CD14-positive monocyte (primary cell): Measurements from ENCODE around the gene SMYD3. TPM values are rescaled to one million over a fixed set of nuclear protein-coding genes. Genes with fewer than 3 reads are reported as not detected.
"Not testable (repeated sequence)": the region's sequence is repeated elsewhere in the genome, so short reads cannot be mapped to it uniquely, and the experiment has no call there.

ENCODE experiments used
- DNase-seq, 3 donors: peaks; one replicate each; pipeline ENCODE4 v3.0.0-alpha.2; 2011 to 2022
- H2AFZ ChIP-seq: 2 replicates; pipeline ENCODE4 v1.6.0; 2012; ENCODE audit warnings: mild to moderate bottlenecking, low read depth, low read length, inconsistent platforms; ENCODE audit not compliant: insufficient read depth, poor library complexity, severe bottlenecking
- H3K27ac ChIP-seq, 2 donors: 1 replicate in 1 of 2; 2 replicates in 1 of 2; pipeline ENCODE4 v1.5.1; 2012 to 2013; ENCODE audit warnings: low read length in 2 of 2, control low read depth in 1 of 2, inconsistent platforms in 1 of 2, low read depth in 1 of 2, mild to moderate bottlenecking in 1 of 2
- H3K27me3 ChIP-seq, 2 donors: one replicate each; pipeline versions ENCODE4 v1.6.0 to v1.6.1; 2011 to 2013; ENCODE audit warnings: low read length in 2 of 2; ENCODE audit not compliant: control insufficient read depth in 2 of 2, insufficient read depth in 2 of 2
- H3K36me3 ChIP-seq, 2 donors: replicated peaks in 1 of 2; 1 replicate in 1 of 2; 2 replicates in 1 of 2; pipeline versions ENCODE4 v1.5.1 to v1.6.1; 2012 to 2013; ENCODE audit warnings: low read length in 2 of 2, control low read depth in 1 of 2, inconsistent platforms in 1 of 2, mild to moderate bottlenecking in 1 of 2; ENCODE audit not compliant: insufficient read depth in 2 of 2, control insufficient read depth in 1 of 2
- H3K4me1 ChIP-seq, 2 donors: 1 replicate in 1 of 2; 2 replicates in 1 of 2; pipeline versions ENCODE4 v1.5.1 to v1.6.1; 2012 to 2013; ENCODE audit warnings: low read length in 2 of 2, control low read depth in 1 of 2, inconsistent platforms in 1 of 2, mild to moderate bottlenecking in 1 of 2, moderate library complexity in 1 of 2; ENCODE audit not compliant: insufficient read depth in 2 of 2, control insufficient read depth in 1 of 2
- H3K4me2 ChIP-seq: replicated peaks from 2 replicates; pipeline ENCODE3; 2012; ENCODE audit warnings: low read length, moderate library complexity, mild to moderate bottlenecking; ENCODE audit not compliant: poor library complexity, severe bottlenecking; ENCODE audit errors: extremely low read depth
- H3K4me3 ChIP-seq, 3 experiments: fragments of 200-600 bp in 1 of 3; sonication (generic) in 1 of 3; replicated peaks in 1 of 3; 1 replicate in 2 of 3; 2 replicates in 1 of 3; pipeline ENCODE4 v1.5.1; 2011 to 2013; ENCODE audit warnings: low read length in 3 of 3, mild to moderate bottlenecking in 3 of 3, control low read depth in 2 of 3, low read depth in 2 of 3, inconsistent platforms in 1 of 3, moderate library complexity in 1 of 3
- H3K79me2 ChIP-seq: 2 replicates; pipeline ENCODE4 v1.6.0; 2012; ENCODE audit warnings: mild to moderate bottlenecking, control low read depth, inconsistent platforms, low read length, moderate library complexity; ENCODE audit not compliant: insufficient read depth
- H3K9ac ChIP-seq: 2 replicates; pipeline ENCODE4 v1.6.0; 2017; ENCODE audit warnings: low read length, mild to moderate bottlenecking; ENCODE audit not compliant: insufficient read depth, poor library complexity, severe bottlenecking
- H3K9me3 ChIP-seq, 2 donors: replicated peaks in 1 of 2; 1 replicate in 1 of 2; 2 replicates in 1 of 2; pipeline versions ENCODE4 v1.5.1 to v1.6.1; 2012 to 2013; ENCODE audit warnings: low read length in 2 of 2, control low read depth in 1 of 2; ENCODE audit not compliant: control insufficient read depth in 1 of 2, insufficient read depth in 1 of 2
- H4K20me1 ChIP-seq: 2 replicates; pipeline ENCODE4 v1.6.0; 2012; ENCODE audit warnings: mild to moderate bottlenecking, low read length, control low read depth, moderate library complexity; ENCODE audit not compliant: insufficient read depth
- H3K27ac Mint-ChIP-seq, 7 donors: one replicate each; pipeline ENCODE4 v1.8.0; 2020; ENCODE audit warnings: mild to moderate bottlenecking in 7 of 7, mixed read lengths in 7 of 7, moderate library complexity in 6 of 7, inconsistent platforms in 2 of 7
- H3K27me3 Mint-ChIP-seq, 3 donors: one replicate each; pipeline ENCODE4 v1.8.0; 2021 to 2022; ENCODE audit warnings: low read depth in 3 of 3, mild to moderate bottlenecking in 3 of 3, mixed read lengths in 3 of 3, moderate library complexity in 3 of 3, inconsistent platforms in 1 of 3
- H3K36me3 Mint-ChIP-seq, 2 donors: one replicate each; pipeline ENCODE4 v1.8.0; 2020; ENCODE audit warnings: mixed read lengths in 2 of 2, inconsistent platforms in 1 of 2, mild to moderate bottlenecking in 1 of 2
- H3K4me1 Mint-ChIP-seq: one replicate; pipeline ENCODE4 v1.8.0; 2020; ENCODE audit warnings: mild to moderate bottlenecking, mixed read lengths
- H3K4me3 Mint-ChIP-seq, 2 donors: one replicate each; pipeline ENCODE4 v1.8.0; 2020; ENCODE audit warnings: mild to moderate bottlenecking in 2 of 2, mixed read lengths in 2 of 2, moderate library complexity in 1 of 2
- H3K9me3 Mint-ChIP-seq, 7 donors: one replicate each; pipeline ENCODE4 v1.8.0; 2020 to 2022; ENCODE audit warnings: mixed read lengths in 7 of 7, mild to moderate bottlenecking in 6 of 7, moderate library complexity in 6 of 7, inconsistent platforms in 2 of 7
- WGBS: methylation state at CpG from one replicate; pipeline ENCODE4 v1.1.5; 2013; ENCODE audit warnings: missing lambda C conversion rate; ENCODE audit not compliant: insufficient coverage; 5-methylcytosine and 5-hydroxymethylcytosine counted together
- intact Hi-C, 2 donors: fragments of 100-400 bp; cut with micrococcal nuclease; formaldehyde crosslinking; loops; one replicate each; pipeline versions ENCODE4 v1.15.0 to v1.15.1; 2023
- polyA plus RNA-seq, 3 donors: library from polyadenylated mRNA; depleted of rRNA in 1 of 3; unstranded in 2 of 3; stranded (reverse) in 1 of 3; fragments of 300-500 nt in 2 of 3; fragments of >200 nt in 1 of 3; fragmentation: Illumina TruSeq in 2 of 3; gene quantifications; 1 replicate in 2 of 3; 2 replicates in 1 of 3; pipeline ENCODE4 v1.2.3, GENCODE V29; 2012 to 2021
- TF ChIP-seq, protein P1 (sequence below): fragments of 200-600 bp; IDR thresholded peaks from one replicate; pipeline ENCODE4 v1.8.0; 2022; ENCODE audit warnings: antibody characterized with exemption, mild to moderate bottlenecking

Gene SMYD3
- polyA plus RNA-seq, 3 donors, result 2.7 to 8.4 (median 4.0) TPM

GRCh38 chr1:245948786-245949185, 558.3 kb downstream of the SMYD3 start:
- H3K27ac ChIP-seq, result no peak overlapping the region
- Mint-ChIP-seq H3K27ac (no peak overlapping the region), H3K4me3 (no peak overlapping the region), H3K9me3 (peaks cover 0 to 13% (median 5%) of the 10 kb centered on the region in 7 donors), H3K27me3 (peaks cover 0 to 1% (median 1%) of the 10 kb centered on the region in 3 donors), H3K36me3 (no peaks in the 10 kb centered on the region), H3K4me1 (peaks cover 5% of the 10 kb centered on the region)
- H3K79me2 ChIP-seq, result no peaks in the 10 kb centered on the region
- no peak overlapping the region for H3K4me3 ChIP-seq
- no peaks in the 10 kb centered on the region for H3K9me3 ChIP-seq
- no peaks in the 10 kb centered on the region for H4K20me1 ChIP-seq
- 98% methylated on average over 6 of the region's 7 CpGs for WGBS
- H3K4me2 ChIP-seq, result no peak overlapping the region
- no peak overlapping the region for H2AFZ ChIP-seq
- no peak overlapping the region for H3K9ac ChIP-seq
- intact Hi-C loops, result no loop called here
- TF ChIP-seq, protein P1, sequence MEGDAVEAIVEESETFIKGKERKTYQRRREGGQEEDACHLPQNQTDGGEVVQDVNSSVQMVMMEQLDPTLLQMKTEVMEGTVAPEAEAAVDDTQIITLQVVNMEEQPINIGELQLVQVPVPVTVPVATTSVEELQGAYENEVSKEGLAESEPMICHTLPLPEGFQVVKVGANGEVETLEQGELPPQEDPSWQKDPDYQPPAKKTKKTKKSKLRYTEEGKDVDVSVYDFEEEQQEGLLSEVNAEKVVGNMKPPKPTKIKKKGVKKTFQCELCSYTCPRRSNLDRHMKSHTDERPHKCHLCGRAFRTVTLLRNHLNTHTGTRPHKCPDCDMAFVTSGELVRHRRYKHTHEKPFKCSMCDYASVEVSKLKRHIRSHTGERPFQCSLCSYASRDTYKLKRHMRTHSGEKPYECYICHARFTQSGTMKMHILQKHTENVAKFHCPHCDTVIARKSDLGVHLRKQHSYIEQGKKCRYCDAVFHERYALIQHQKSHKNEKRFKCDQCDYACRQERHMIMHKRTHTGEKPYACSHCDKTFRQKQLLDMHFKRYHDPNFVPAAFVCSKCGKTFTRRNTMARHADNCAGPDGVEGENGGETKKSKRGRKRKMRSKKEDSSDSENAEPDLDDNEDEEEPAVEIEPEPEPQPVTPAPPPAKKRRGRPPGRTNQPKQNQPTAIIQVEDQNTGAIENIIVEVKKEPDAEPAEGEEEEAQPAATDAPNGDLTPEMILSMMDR, result no peak
- H3K27me3 ChIP-seq, result no peaks in the 10 kb centered on the region
- H3K4me1 ChIP-seq, result no peaks in the 10 kb centered on the region
- DNase-seq, result no peak
- no peaks in the 10 kb centered on the region for H3K36me3 ChIP-seq

DNA sequence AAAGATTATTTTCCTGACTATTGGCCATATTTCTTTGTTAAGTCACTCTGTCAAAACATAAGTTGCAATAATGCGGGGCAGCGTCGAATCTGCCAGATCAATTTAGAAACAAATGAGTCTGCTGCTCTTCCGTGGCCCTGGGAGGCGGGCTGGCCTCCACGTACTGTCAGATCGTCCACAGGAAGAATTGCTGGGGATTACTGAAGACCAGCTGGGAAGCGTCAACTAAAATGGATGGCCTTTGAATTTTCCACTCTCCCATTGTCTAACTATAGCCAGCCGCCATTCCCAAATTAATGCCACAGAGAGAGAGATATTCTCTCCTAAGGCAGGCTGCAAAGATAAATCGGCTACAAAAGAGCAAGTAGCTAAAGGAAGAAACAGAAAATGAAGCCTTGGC, 560.2 kb downstream of the SMYD3 start:
- TF ChIP-seq, protein P1, result no peak
- no peak for DNase-seq
- no peak overlapping the region for H3K4me3 Mint-ChIP-seq
- Histone ChIP-seq H3K36me3 (no peaks in the 10 kb centered on the region), H3K4me1 (no peaks in the 10 kb centered on the region), H2AFZ (no peak overlapping the region), H3K9ac (no peak overlapping the region), H3K4me3 (no peak overlapping the region), H3K27me3 (no peaks in the 10 kb centered on the region), H3K9me3 (no peaks in the 10 kb centered on the region), H4K20me1 (no peaks in the 10 kb centered on the region), H3K79me2 (no peaks in the 10 kb centered on the region), H3K4me2 (no peak overlapping the region), H3K27ac (no peak overlapping the region)
- peaks cover 0 to 13% (median 5%) of the 10 kb centered on the region in 7 donors for H3K9me3 Mint-ChIP-seq
- H3K36me3 Mint-ChIP-seq, result no peaks in the 10 kb centered on the region
- WGBS, result 97% methylated on average over 7 of the region's 10 CpGs
- H3K27me3 Mint-ChIP-seq, result peaks cover 0 to 1% (median 0%) of the 10 kb centered on the region in 3 donors
- intact Hi-C loops, result no loop called here
- H3K27ac Mint-ChIP-seq, result no peak overlapping the region
- no peaks in the 10 kb centered on the region for H3K4me1 Mint-ChIP-seq

DNA sequence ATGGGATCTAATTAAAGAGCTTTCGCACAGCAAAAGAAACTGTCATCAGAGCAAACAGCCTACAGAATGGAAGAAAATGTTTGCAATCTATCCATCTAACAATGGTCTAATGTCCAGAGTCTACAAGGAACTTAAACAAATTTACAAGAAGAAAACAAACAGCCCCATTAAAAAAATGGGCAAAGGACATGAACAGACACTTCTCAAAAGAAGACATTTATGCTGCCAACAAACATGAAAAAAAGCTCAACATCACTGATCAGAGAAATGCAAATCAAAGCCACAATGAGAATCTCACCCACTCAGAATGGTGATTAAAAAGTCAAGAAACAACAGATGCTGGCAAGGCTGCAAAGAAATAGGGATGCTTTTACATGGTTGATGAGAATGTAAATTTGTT, 561.9 kb downstream of the SMYD3 start:
- H3K27ac ChIP-seq, H3K4me2 ChIP-seq, H3K4me1 ChIP-seq, H3K36me3 Mint-ChIP-seq, H3K79me2 ChIP-seq, H4K20me1 ChIP-seq, H3K9me3 ChIP-seq, H3K4me3 Mint-ChIP-seq, H2AFZ ChIP-seq, DNase-seq, intact Hi-C loops, H3K4me1 Mint-ChIP-seq, H3K9ac ChIP-seq, H3K27me3 ChIP-seq, H3K4me3 ChIP-seq, H3K27ac Mint-ChIP-seq, H3K27me3 Mint-ChIP-seq, H3K36me3 ChIP-seq: not testable (repeated sequence)
- H3K9me3 Mint-ChIP-seq, result peaks cover 0 to 13% (median 5%) of the 10 kb centered on the region in 7 donors
- WGBS, result 100% methylated on average over 1 of the region's 1 CpG
